ENCODE results near the gene RNF149. TPM values are rescaled to one million over a fixed set of nuclear protein-coding genes. Genes with fewer than 3 reads are reported as not detected.

The RNF149 gene
- total RNA-seq, 6 donors from 2014 or later = 104 to 202 (median 158) TPM

GRCh38 chr2:101290711-101291110 is 17.8 kb downstream of the RNF149 start:
- peaks cover 0 to 13% (median 2%) of the 10 kb centered on the region in 4 donors for H3K4me1 ChIP-seq
- no peak overlapping the region for H3K27ac ChIP-seq
- ATAC-seq (ENCODE audit: low FRiP score in 2 of 2) = no peak
- peaks cover 16 to 94% (median 43%) of the 10 kb centered on the region in 4 donors for H3K36me3 ChIP-seq
- no peak overlapping the region for H3K4me3 ChIP-seq
- TF ChIP-seq EP300 (IDR thresholded peaks at IDR 0.05) = no peak
- no peak for TF ChIP-seq POLR2AphosphoS5 (IDR thresholded peaks at IDR 0.05)
- no peak for TF ChIP-seq POLR2A (IDR thresholded peaks at IDR 0.05)
- no peak for TF ChIP-seq CTCF (IDR thresholded peaks at IDR 0.05)
- H3K27me3 ChIP-seq = no peaks in the 10 kb centered on the region
- no peaks in the 10 kb centered on the region for H3K9me3 ChIP-seq
- no peak for DNase-seq

DNA sequence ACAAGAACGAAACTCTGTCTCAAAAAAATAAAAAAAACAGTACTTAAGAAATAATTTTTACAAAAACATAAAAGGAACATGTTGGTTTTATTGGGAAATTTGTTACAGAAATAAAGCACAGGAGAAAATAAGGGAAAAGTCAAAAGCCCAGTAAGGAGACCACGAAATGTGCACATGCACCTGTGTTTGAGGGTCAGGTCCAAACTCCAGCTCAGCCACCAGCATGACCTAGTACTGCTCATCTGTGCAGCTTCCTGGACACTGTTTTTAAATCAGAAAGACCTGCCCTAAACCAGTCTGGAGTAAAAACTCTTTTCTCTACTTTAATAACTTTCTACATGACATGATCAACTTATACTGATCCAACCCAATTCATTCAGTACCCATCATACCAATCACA is 21.2 kb downstream of the RNF149 start:
- Histone ChIP-seq H3K27me3 (no peaks in the 10 kb centered on the region), H3K36me3 (peaks cover 20 to 97% (median 56%) of the 10 kb centered on the region in 4 donors), H3K9me3 (no peaks in the 10 kb centered on the region), H3K4me3 (no peak overlapping the region), H3K27ac (no peak overlapping the region), H3K4me1 (no peaks in the 10 kb centered on the region)
- no peak for TF ChIP-seq CTCF (IDR thresholded peaks at IDR 0.05)
- TF ChIP-seq POLR2A (IDR thresholded peaks at IDR 0.05) = no peak
- TF ChIP-seq EP300 (IDR thresholded peaks at IDR 0.05) = no peak
- no peak for TF ChIP-seq POLR2AphosphoS5 (IDR thresholded peaks at IDR 0.05)
- ATAC-seq (ENCODE audit: low FRiP score in 2 of 2) (no peak), DNase-seq (no peak)
- WGBS, 2 donors = 95 to 97% methylated on average over 2 of the region's 2 CpGs

- Histone ChIP-seq H3K4me3 (no peak overlapping the region), H3K27ac (no peak overlapping the region), H3K27me3 (no peaks in the 10 kb centered on the region), H3K36me3 (peaks cover 23 to 97% (median 60%) of the 10 kb centered on the region in 4 donors), H3K4me1 (no peaks in the 10 kb centered on the region), H3K9me3 (no peaks in the 10 kb centered on the region)
- DNase-seq (no peak), ATAC-seq (ENCODE audit: low FRiP score in 2 of 2) (no peak)
- WGBS, 2 donors = 97 to 98% methylated on average over 6 of the region's 6 CpGs
- TF ChIP-seq EP300 (IDR thresholded peaks at IDR 0.05) = no peak
- TF ChIP-seq POLR2A (IDR thresholded peaks at IDR 0.05) = no peak
- no peak for TF ChIP-seq CTCF (IDR thresholded peaks at IDR 0.05)
- no peak for TF ChIP-seq POLR2AphosphoS5 (IDR thresholded peaks at IDR 0.05)
Measured at GRCh38 chr2:101286684-101287083, 21.8 kb downstream of the RNF149 start.

- WGBS, 2 donors = 84 to 89% methylated on average over 3 of the region's 3 CpGs
- Histone ChIP-seq H3K36me3 (peaks cover 24 to 94% (median 63%) of the 10 kb centered on the region in 4 donors), H3K9me3 (no peaks in the 10 kb centered on the region), H3K4me3 (no peak overlapping the region), H3K4me1 (peaks cover 0 to 7% (median 0%) of the 10 kb centered on the region in 4 donors), H3K27ac (no peak overlapping the region), H3K27me3 (no peaks in the 10 kb centered on the region)
- TF ChIP-seq POLR2A (IDR thresholded peaks at IDR 0.05) = no peak
- TF ChIP-seq EP300 (IDR thresholded peaks at IDR 0.05) = no peak
- no peak for TF ChIP-seq CTCF (IDR thresholded peaks at IDR 0.05)
- TF ChIP-seq POLR2AphosphoS5 (IDR thresholded peaks at IDR 0.05) = no peak
- no peak for ATAC-seq (ENCODE audit: low FRiP score in 2 of 2)
- DNase-seq = no peak
Measured at GRCh38 chr2:101282980-101283379, 25.5 kb downstream of the RNF149 start.

DNA sequence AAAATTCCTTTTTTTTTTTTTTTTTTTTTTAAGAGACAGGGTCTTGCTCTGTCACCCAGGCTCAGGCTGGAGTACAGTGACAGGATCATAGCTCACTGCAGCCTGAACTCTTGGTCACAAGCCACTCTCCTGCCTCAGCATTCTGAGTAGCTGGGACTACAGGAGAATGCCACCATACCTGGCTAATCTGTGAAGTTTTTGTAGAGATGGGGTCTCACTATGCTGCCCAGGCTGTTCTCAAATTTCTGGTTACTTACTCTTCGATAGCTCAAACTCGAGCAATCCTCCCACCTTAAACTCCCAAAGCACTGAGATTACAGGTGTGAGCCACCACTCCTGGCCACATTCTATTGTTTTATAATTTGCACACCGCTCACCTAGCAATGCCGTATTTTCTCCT is 27.0 kb downstream of the RNF149 start:
- Histone ChIP-seq H3K4me1 (peaks cover 0 to 11% (median 5%) of the 10 kb centered on the region in 4 donors), H3K27me3 (no peaks in the 10 kb centered on the region), H3K4me3 (no peak overlapping the region), H3K36me3 (peaks cover 19 to 88% (median 49%) of the 10 kb centered on the region in 4 donors), H3K27ac (no peak overlapping the region), H3K9me3 (no peaks in the 10 kb centered on the region)
- WGBS, 2 donors = 97 to 100% methylated on average over 4 of the region's 4 CpGs
- no peak for TF ChIP-seq EP300 (IDR thresholded peaks at IDR 0.05)
- no peak for TF ChIP-seq CTCF (IDR thresholded peaks at IDR 0.05)
- no peak for TF ChIP-seq POLR2AphosphoS5 (IDR thresholded peaks at IDR 0.05)
- TF ChIP-seq POLR2A (IDR thresholded peaks at IDR 0.05) = no peak
- no peak for DNase-seq
- no peak for ATAC-seq (ENCODE audit: low FRiP score in 2 of 2)
